DOHH2 (cell line): ENCODE measurements around the gene ZBTB4.

Experiments
- H3F3A ChIP-seq: fragments of 200-600 bp; sonication (generic), shearing (Covaris generic); 2 replicates; pipeline ENCODE4 v1.6.0; 2016; ENCODE audit warnings: antibody characterized with exemption, mild to moderate bottlenecking; ENCODE audit not compliant: control insufficient read depth, insufficient read depth
- H3K27ac ChIP-seq: fragments of 200-600 bp; sonication (generic); 2 replicates; pipeline ENCODE4 v1.5.1; 2014; ENCODE audit warnings: low read depth, mild to moderate bottlenecking, low read length, moderate library complexity
- H3K27me3 ChIP-seq: fragments of 200-600 bp; sonication (generic); 2 replicates; pipeline ENCODE4 v1.6.1; 2014; ENCODE audit warnings: mild to moderate bottlenecking, low read length, mixed read lengths; ENCODE audit not compliant: control insufficient read depth
- H3K36me3 ChIP-seq: fragments of 200-600 bp; sonication (generic); 2 replicates; pipeline ENCODE4 v1.6.1; 2014; ENCODE audit warnings: mild to moderate bottlenecking, low read length, moderate library complexity, mixed read lengths; ENCODE audit not compliant: control insufficient read depth
- H3K4me1 ChIP-seq: fragments of 200-600 bp; sonication (generic); 2 replicates; pipeline ENCODE4 v1.6.1; 2014; ENCODE audit warnings: mild to moderate bottlenecking, low read length, mixed read lengths; ENCODE audit not compliant: control insufficient read depth
- H3K4me2 ChIP-seq: fragments of 200-600 bp; sonication (generic); 2 replicates; pipeline ENCODE4 v1.6.0; 2014; ENCODE audit warnings: mild to moderate bottlenecking, low read length, moderate library complexity
- H3K4me3 ChIP-seq: fragments of 200-600 bp; sonication (generic); 2 replicates; pipeline ENCODE4 v1.5.1; 2014; ENCODE audit warnings: mild to moderate bottlenecking, low read length, mixed read lengths
- H3K79me2 ChIP-seq: fragments of 200-600 bp; sonication (generic); 2 replicates; pipeline ENCODE4 v1.6.1; 2014; ENCODE audit warnings: mild to moderate bottlenecking, low read length, mixed read lengths; ENCODE audit not compliant: control insufficient read depth
- H3K9me2 ChIP-seq: fragments of 200-600 bp; sonication (generic); replicated peaks from 2 replicates; pipeline ENCODE4 v1.6.1; 2014; ENCODE audit warnings: mild to moderate bottlenecking, low read length, mixed read lengths; ENCODE audit not compliant: control insufficient read depth
- H3K9me3 ChIP-seq: fragments of 200-600 bp; sonication (generic); 2 replicates; pipeline ENCODE4 v1.6.1; 2014; ENCODE audit warnings: antibody characterized with exemption, low read length, mixed read lengths; ENCODE audit not compliant: control insufficient read depth, insufficient read depth
- H4K20me1 ChIP-seq: fragments of 200-600 bp; sonication (generic); 2 replicates; pipeline ENCODE4 v1.6.0; 2014; ENCODE audit warnings: low read depth, mild to moderate bottlenecking, antibody characterized with exemption, low read length, moderate library complexity; ENCODE audit not compliant: control insufficient read depth, insufficient read depth
- EZH2phosphoT487 ChIP-seq: fragments of 200-600 bp; sonication (generic); IDR thresholded peaks from 2 replicates; pipeline ENCODE4 v1.6.1; 2017; ENCODE audit warnings: borderline replicate concordance, mild to moderate bottlenecking, antibody characterized with exemption, low read length, moderate library complexity, mixed read lengths
- TF ChIP-seq, protein P1 (sequence below): fragments of 200-600 bp; sonication (generic); IDR thresholded peaks from one replicate; pipeline ENCODE4 v1.5.1; 2014; ENCODE audit warnings: antibody characterized with exemption, mild to moderate bottlenecking, low read depth, low read length; ENCODE audit not compliant: poor library complexity, severe bottlenecking

The ZBTB4 gene

DNA sequence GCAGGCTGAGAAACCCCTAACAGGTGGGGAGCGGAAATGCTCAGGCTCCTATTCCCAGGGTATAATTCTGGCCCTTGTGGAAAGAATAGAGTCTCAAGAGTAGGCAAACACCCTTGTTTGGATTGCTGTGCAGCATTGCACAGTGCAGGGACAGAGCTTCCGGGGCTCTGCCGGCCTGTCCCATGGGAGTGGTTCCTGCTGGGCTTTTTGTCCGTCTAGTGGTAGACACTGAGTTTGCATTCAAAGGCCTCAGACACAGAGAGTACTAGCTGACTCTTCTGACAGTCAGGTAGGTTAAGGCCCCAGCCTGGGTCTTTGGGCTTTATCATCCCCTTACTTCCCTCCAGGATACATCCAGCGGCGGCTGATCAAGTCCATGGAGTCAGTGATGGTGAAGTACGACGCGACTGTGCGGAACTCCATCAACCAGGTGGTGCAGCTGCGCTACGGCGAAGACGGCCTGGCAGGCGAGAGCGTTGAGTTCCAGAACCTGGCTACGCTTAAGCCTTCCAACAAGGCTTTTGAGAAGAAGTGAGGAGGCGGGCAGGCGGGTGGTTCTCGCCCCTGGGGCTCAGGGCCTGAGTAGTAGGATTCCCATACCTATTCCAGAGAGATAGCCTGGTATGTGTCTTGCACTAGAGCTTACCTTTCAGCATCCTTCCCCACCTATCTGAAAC lies 22.9 kb upstream of the ZBTB4 start:
- Histone ChIP-seq H3K4me2 (no peak overlapping the region), H3K27ac (no peak overlapping the region), H3K4me3 (no peak overlapping the region), H3K9me3 (no peaks in the 10 kb centered on the region), H3F3A (no peaks in the 10 kb centered on the region), H3K36me3 (peaks cover 90% of the 10 kb centered on the region), H3K4me1 (no peaks in the 10 kb centered on the region), H4K20me1 (no peaks in the 10 kb centered on the region; the same call in 1 of the 2 replicates), H3K9me2 (no peaks in the 10 kb centered on the region), H3K79me2 (no peaks in the 10 kb centered on the region), H3K27me3 (no peaks in the 10 kb centered on the region)
- TF ChIP-seq, protein P1, sequence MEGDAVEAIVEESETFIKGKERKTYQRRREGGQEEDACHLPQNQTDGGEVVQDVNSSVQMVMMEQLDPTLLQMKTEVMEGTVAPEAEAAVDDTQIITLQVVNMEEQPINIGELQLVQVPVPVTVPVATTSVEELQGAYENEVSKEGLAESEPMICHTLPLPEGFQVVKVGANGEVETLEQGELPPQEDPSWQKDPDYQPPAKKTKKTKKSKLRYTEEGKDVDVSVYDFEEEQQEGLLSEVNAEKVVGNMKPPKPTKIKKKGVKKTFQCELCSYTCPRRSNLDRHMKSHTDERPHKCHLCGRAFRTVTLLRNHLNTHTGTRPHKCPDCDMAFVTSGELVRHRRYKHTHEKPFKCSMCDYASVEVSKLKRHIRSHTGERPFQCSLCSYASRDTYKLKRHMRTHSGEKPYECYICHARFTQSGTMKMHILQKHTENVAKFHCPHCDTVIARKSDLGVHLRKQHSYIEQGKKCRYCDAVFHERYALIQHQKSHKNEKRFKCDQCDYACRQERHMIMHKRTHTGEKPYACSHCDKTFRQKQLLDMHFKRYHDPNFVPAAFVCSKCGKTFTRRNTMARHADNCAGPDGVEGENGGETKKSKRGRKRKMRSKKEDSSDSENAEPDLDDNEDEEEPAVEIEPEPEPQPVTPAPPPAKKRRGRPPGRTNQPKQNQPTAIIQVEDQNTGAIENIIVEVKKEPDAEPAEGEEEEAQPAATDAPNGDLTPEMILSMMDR, result no peak
- no peak for TF ChIP-seq EZH2phosphoT487

DNA sequence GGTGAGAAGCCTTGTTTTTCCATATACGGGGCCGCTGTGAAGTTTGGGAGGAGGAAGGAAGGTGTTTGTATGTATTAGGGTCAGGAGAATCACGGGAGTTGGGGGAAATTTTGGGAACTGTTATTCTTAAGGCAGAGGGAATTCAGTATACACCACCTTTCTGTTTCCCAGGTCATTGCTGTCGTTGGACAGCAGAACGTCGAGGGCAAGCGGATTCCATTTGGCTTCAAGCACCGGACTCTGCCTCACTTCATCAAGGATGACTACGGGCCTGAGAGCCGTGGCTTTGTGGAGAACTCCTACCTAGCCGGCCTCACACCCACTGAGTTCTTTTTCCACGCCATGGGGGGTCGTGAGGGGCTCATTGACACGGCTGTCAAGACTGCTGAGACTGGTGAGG lies 22.3 kb upstream of the ZBTB4 start:
- H3K9me3 ChIP-seq, result no peaks in the 10 kb centered on the region
- no peak overlapping the region for H3K4me2 ChIP-seq
- no peak overlapping the region for H3K27ac ChIP-seq
- H3F3A ChIP-seq, result no peaks in the 10 kb centered on the region
- no peak overlapping the region for H3K4me3 ChIP-seq
- no peaks in the 10 kb centered on the region for H3K27me3 ChIP-seq
- H3K36me3 ChIP-seq, result peaks cover 90% of the 10 kb centered on the region
- TF ChIP-seq, protein P1, result no peak
- TF ChIP-seq EZH2phosphoT487, result no peak
- H3K9me2 ChIP-seq, result no peaks in the 10 kb centered on the region
- no peaks in the 10 kb centered on the region for H3K79me2 ChIP-seq
- H4K20me1 ChIP-seq, result no peaks in the 10 kb centered on the region; the same call in 1 of the 2 replicates
- no peaks in the 10 kb centered on the region for H3K4me1 ChIP-seq

DNA sequence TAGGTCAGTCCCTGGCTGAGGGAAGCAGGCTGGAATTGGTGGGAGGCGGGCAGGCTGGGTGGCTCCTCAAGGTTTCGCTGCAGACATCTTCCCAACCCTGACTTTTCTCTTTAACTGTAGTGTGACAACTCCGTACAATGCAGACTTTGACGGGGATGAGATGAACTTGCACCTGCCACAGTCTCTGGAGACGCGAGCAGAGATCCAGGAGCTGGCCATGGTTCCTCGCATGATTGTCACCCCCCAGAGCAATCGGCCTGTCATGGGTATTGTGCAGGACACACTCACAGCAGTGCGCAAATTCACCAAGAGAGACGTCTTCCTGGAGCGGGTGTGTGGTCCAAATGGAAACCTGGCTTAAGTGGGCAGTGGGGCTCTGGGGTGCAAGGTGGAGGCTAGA lies 19.7 kb upstream of the ZBTB4 start:
- peaks cover 3% of the 10 kb centered on the region; the same call in 1 of the 2 replicates for H4K20me1 ChIP-seq
- H3K27me3 ChIP-seq, result no peaks in the 10 kb centered on the region
- H3K4me1 ChIP-seq, result no peaks in the 10 kb centered on the region
- H3K27ac ChIP-seq, result no peak overlapping the region
- H3K4me3 ChIP-seq, result no peak overlapping the region
- TF ChIP-seq, protein P1, result no peak
- no peak for TF ChIP-seq EZH2phosphoT487
- H3K4me2 ChIP-seq, result no peak overlapping the region
- peaks cover 20% of the 10 kb centered on the region for H3K79me2 ChIP-seq
- H3K9me2 ChIP-seq, result no peaks in the 10 kb centered on the region
- no peaks in the 10 kb centered on the region for H3F3A ChIP-seq
- H3K9me3 ChIP-seq, result no peaks in the 10 kb centered on the region
- peaks cover 92% of the 10 kb centered on the region for H3K36me3 ChIP-seq
